WTC11 (cell line): ENCODE measurements around the gene MYOZ3. TPM values are rescaled to one million over a fixed set of nuclear protein-coding genes. Genes with fewer than 3 reads are reported as not detected.

Experiments used
- ATAC-seq: fragments of 200-7000 bp; cut with Tn5 transposase; 2 replicates; pipeline ENCODE4 v1.10.0; 2021; ENCODE audit warnings: mild to moderate bottlenecking, moderate library complexity
- CTCF ChIA-PET: fragments of 300-600 bp; sonication (Branson Sonifier 250); formaldehyde crosslinking; loops from one replicate; lab custom pipeline; 2021; ENCODE audit warnings: antibody characterized with exemption; lab: Charles Lee
- POLR2A ChIA-PET: fragments of 350-600 bp; sonication (Branson Sonifier 250); formaldehyde crosslinking; loops from one replicate; lab custom pipeline; 2021; ENCODE audit warnings: antibody characterized with exemption; lab: Charles Lee
- DNase-seq: peaks from one replicate; pipeline ENCODE4 v3.0.0; 2021; ENCODE audit warnings: low spot score
- H3K27ac Mint-ChIP-seq: 2 replicates; pipeline ENCODE4 v1.8.0; 2021; ENCODE audit warnings: mixed read lengths
- H3K27me3 Mint-ChIP-seq: 2 replicates; pipeline ENCODE4 v1.8.0; 2021; ENCODE audit warnings: low read depth, mild to moderate bottlenecking, moderate library complexity, mixed read lengths
- H3K36me3 Mint-ChIP-seq: 2 replicates; pipeline ENCODE4 v1.8.0; 2021; ENCODE audit warnings: mixed read lengths
- H3K4me1 Mint-ChIP-seq: 2 replicates; pipeline ENCODE4 v1.8.0; 2022; ENCODE audit warnings: mixed read lengths
- H3K4me3 Mint-ChIP-seq: 2 replicates; pipeline ENCODE4 v1.8.0; 2021; ENCODE audit warnings: mild to moderate bottlenecking, moderate library complexity, mixed read lengths
- H3K9me3 Mint-ChIP-seq: 2 replicates; pipeline ENCODE4 v1.8.0; 2021; ENCODE audit warnings: mixed read lengths
- ATF1 ChIP-seq: sonication (generic); formaldehyde crosslinking; IDR thresholded peaks from 2 replicates; pipeline ENCODE4 v1.8.1; 2023; ENCODE audit warnings: mild to moderate bottlenecking, moderate library complexity, missing genetic modification reagents
- CBFB ChIP-seq: sonication (generic); formaldehyde crosslinking; IDR thresholded peaks from 2 replicates; pipeline ENCODE4 v1.8.1; 2022; ENCODE audit warnings: mild to moderate bottlenecking, low read depth, missing genetic modification reagents
- CREM ChIP-seq: sonication (generic); formaldehyde crosslinking; IDR thresholded peaks from 2 replicates; pipeline ENCODE4 v1.8.1; 2022; ENCODE audit warnings: mild to moderate bottlenecking, missing genetic modification reagents, moderate library complexity
- ELF4 ChIP-seq: sonication (generic); formaldehyde crosslinking; IDR thresholded peaks from 2 replicates; pipeline ENCODE4 v1.8.1; 2022; ENCODE audit warnings: low read depth, mild to moderate bottlenecking, moderate library complexity, missing genetic modification reagents
- ETV6 ChIP-seq: sonication (generic); formaldehyde crosslinking; IDR thresholded peaks from 2 replicates; pipeline ENCODE4 v1.8.1; 2022; ENCODE audit warnings: mild to moderate bottlenecking, missing genetic modification reagents
- FOXJ3 ChIP-seq: sonication (generic); formaldehyde crosslinking; IDR thresholded peaks from 2 replicates; pipeline ENCODE4 v1.9.0; 2021; ENCODE audit warnings: missing genetic modification reagents, mild to moderate bottlenecking, borderline replicate concordance
- FOXP1 ChIP-seq: sonication (generic); formaldehyde crosslinking; IDR thresholded peaks from 2 replicates; pipeline ENCODE4 v1.8.0; 2022; ENCODE audit warnings: missing genetic modification reagents, mild to moderate bottlenecking, moderate library complexity, borderline replicate concordance
- IRF2 ChIP-seq: sonication (generic); formaldehyde crosslinking; IDR thresholded peaks from 2 replicates; pipeline ENCODE4 v1.8.0; 2022; ENCODE audit warnings: low read depth, missing genetic modification reagents, borderline replicate concordance
- OVOL2 ChIP-seq: fragments of 250-450 bp; sonication (Bioruptor Pico); IDR thresholded peaks from 2 replicates; pipeline ENCODE4 v1.9.0; 2021; ENCODE audit warnings: mild to moderate bottlenecking, borderline replicate concordance
- PRRX2 ChIP-seq: fragments of 250-450 bp; sonication (Bioruptor Pico); IDR thresholded peaks from 2 replicates; pipeline ENCODE4 v1.8.0; 2021; ENCODE audit warnings: mild to moderate bottlenecking
- RELA ChIP-seq: sonication (generic); formaldehyde crosslinking; IDR thresholded peaks from 2 replicates; pipeline ENCODE4 v1.8.1; 2022; ENCODE audit warnings: missing genetic modification reagents, mild to moderate bottlenecking, borderline replicate concordance
- SMAD3 ChIP-seq: sonication (generic); formaldehyde crosslinking; IDR thresholded peaks from 2 replicates; pipeline ENCODE4 v1.8.0; 2022; ENCODE audit warnings: missing genetic modification reagents, mild to moderate bottlenecking, borderline replicate concordance
- SMAD4 ChIP-seq: sonication (generic); formaldehyde crosslinking; IDR thresholded peaks from 2 replicates; pipeline ENCODE4 v1.8.0; 2022; ENCODE audit warnings: mild to moderate bottlenecking, missing genetic modification reagents
- SOX15 ChIP-seq: fragments of 250-450 bp; sonication (Bioruptor Pico); IDR thresholded peaks from 2 replicates; pipeline ENCODE4 v1.9.0; 2021; ENCODE audit warnings: mild to moderate bottlenecking
- ZNF263 ChIP-seq: sonication (generic); formaldehyde crosslinking; IDR thresholded peaks from 2 replicates; pipeline ENCODE4 v1.8.1; 2022; ENCODE audit warnings: low read depth, mild to moderate bottlenecking, moderate library complexity, missing genetic modification reagents
- ZNF671 ChIP-seq: fragments of 250-450 bp; sonication (Bioruptor Pico); IDR thresholded peaks from 2 replicates; pipeline ENCODE4 v1.8.0; 2021; ENCODE audit warnings: mild to moderate bottlenecking
- total RNA-seq: library from RNA; stranded (reverse); gene quantifications from 3 replicates; pipeline ENCODE4 v1.2.3, GENCODE V29; 2021
- TF ChIP-seq, protein P1 (sequence below): sonication (generic); formaldehyde crosslinking; conservative IDR thresholded peaks from 2 replicates; pipeline ENCODE4 v1.8.1; 2022; ENCODE audit warnings: mild to moderate bottlenecking, missing genetic modification reagents
- TF ChIP-seq, protein P2 (sequence below): fragments of 200-600 bp; IDR thresholded peaks from 2 replicates; pipeline ENCODE4 v1.8.0; 2022; ENCODE audit warnings: antibody characterized with exemption
- TF ChIP-seq, protein P3 (sequence below): sonication (generic); formaldehyde crosslinking; IDR thresholded peaks from 2 replicates; pipeline ENCODE4 v1.8.1; 2023; ENCODE audit warnings: mild to moderate bottlenecking, moderate library complexity, missing genetic modification reagents
- TF ChIP-seq, protein P4 (sequence below): sonication (generic); formaldehyde crosslinking; IDR thresholded peaks from 2 replicates; pipeline ENCODE4 v1.8.0; 2022; ENCODE audit warnings: missing genetic modification reagents
- TF ChIP-seq, protein P5 (sequence below): sonication (generic); formaldehyde crosslinking; IDR thresholded peaks from 2 replicates; pipeline ENCODE4 v1.8.1; 2023; ENCODE audit warnings: mild to moderate bottlenecking, missing genetic modification reagents, moderate library complexity
- TF ChIP-seq, protein P6 (sequence below): sonication (generic); formaldehyde crosslinking; IDR thresholded peaks from 2 replicates; pipeline ENCODE4 v1.8.0; 2023; ENCODE audit warnings: missing genetic modification reagents

The MYOZ3 gene
- total RNA-seq, 1 experiment from 2014 or later: 13.7 TPM

DNA sequence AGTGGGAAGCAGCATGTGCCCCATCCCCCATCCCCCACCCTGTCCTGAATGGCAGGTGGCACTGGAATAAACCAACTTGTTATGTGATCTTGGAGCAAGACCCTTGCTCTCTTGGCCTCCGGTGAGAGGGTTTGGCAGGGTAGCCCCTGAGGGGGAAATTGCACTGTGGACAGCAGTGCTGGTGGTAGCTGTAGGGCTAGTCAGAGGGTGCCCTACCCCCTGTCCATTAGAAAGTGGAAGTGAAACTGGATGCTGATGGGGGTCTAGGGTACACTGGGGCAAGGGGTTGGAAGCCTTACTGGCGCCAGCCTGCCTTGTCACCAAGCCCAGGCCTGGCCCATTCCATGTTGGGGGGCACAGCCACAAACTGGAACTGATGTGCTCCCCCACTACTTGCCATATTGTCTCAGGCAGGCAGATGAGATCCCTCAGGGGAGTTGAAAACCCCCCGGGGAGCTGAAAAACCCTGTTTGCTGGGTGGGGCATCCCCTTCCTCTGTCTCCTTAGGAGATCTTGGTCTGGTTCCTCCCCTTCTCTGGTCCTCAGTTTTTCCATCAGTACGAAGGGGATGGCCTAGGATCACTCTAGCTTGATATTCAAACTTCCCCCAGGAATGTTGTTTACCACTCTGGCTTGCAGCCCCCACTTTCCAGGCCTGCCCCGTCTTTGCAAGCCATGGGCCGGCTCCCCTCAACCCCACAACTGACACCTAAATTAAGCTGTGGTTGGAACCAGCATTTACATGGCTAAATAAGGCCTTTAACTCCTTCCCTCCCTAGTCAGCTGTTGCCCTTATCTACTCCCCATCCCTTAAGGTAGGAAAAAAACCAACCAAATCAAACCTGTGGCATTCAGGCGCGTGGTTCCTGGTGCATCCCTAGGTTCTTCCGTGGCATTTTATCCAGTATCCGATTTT, 35.0 kb upstream of the MYOZ3 start:
- CTCF ChIA-PET: interaction anchor here (1.1 to 2.3 kb wide), 2 partner anchors 12 to 81 kb away, joined by 3 to 10 read pairs; no protein-coding TSS in a partner anchor
- DNase-seq: no peak
- H3K27me3 Mint-ChIP-seq: peaks cover 31% of the 10 kb centered on the region
- no peak overlapping the region for H3K4me3 Mint-ChIP-seq
- no peaks in the 10 kb centered on the region for H3K36me3 Mint-ChIP-seq
- TF ChIP-seq, protein P1, sequence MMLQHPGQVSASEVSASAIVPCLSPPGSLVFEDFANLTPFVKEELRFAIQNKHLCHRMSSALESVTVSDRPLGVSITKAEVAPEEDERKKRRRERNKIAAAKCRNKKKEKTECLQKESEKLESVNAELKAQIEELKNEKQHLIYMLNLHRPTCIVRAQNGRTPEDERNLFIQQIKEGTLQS: no peak
- TF ChIP-seq IRF2 (CRISPR knock-in tag) (no peak), ETV6 (CRISPR knock-in tag) (no peak), ELF4 (CRISPR knock-in tag) (no peak), PRRX2 (CRISPR knock-in tag) (no peak), ZNF263 (CRISPR knock-in tag) (no peak), SOX15 (no peak), SMAD4 (CRISPR knock-in tag) (no peak), FOXJ3 (CRISPR knock-in tag) (no peak), CREM (CRISPR knock-in tag) (no peak)
- TF ChIP-seq, protein P2, sequence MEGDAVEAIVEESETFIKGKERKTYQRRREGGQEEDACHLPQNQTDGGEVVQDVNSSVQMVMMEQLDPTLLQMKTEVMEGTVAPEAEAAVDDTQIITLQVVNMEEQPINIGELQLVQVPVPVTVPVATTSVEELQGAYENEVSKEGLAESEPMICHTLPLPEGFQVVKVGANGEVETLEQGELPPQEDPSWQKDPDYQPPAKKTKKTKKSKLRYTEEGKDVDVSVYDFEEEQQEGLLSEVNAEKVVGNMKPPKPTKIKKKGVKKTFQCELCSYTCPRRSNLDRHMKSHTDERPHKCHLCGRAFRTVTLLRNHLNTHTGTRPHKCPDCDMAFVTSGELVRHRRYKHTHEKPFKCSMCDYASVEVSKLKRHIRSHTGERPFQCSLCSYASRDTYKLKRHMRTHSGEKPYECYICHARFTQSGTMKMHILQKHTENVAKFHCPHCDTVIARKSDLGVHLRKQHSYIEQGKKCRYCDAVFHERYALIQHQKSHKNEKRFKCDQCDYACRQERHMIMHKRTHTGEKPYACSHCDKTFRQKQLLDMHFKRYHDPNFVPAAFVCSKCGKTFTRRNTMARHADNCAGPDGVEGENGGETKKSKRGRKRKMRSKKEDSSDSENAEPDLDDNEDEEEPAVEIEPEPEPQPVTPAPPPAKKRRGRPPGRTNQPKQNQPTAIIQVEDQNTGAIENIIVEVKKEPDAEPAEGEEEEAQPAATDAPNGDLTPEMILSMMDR: no peak
- TF ChIP-seq, protein P3, sequence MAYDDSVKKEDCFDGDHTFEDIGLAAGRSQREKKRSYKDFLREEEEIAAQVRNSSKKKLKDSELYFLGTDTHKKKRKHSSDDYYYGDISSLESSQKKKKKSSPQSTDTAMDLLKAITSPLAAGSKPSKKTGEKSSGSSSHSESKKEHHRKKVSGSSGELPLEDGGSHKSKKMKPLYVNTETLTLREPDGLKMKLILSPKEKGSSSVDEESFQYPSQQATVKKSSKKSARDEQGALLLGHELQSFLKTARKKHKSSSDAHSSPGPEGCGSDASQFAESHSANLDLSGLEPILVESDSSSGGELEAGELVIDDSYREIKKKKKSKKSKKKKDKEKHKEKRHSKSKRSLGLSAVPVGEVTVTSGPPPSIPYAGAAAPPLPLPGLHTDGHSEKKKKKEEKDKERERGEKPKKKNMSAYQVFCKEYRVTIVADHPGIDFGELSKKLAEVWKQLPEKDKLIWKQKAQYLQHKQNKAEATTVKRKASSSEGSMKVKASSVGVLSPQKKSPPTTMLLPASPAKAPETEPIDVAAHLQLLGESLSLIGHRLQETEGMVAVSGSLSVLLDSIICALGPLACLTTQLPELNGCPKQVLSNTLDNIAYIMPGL: no peak
- TF ChIP-seq, protein P4, sequence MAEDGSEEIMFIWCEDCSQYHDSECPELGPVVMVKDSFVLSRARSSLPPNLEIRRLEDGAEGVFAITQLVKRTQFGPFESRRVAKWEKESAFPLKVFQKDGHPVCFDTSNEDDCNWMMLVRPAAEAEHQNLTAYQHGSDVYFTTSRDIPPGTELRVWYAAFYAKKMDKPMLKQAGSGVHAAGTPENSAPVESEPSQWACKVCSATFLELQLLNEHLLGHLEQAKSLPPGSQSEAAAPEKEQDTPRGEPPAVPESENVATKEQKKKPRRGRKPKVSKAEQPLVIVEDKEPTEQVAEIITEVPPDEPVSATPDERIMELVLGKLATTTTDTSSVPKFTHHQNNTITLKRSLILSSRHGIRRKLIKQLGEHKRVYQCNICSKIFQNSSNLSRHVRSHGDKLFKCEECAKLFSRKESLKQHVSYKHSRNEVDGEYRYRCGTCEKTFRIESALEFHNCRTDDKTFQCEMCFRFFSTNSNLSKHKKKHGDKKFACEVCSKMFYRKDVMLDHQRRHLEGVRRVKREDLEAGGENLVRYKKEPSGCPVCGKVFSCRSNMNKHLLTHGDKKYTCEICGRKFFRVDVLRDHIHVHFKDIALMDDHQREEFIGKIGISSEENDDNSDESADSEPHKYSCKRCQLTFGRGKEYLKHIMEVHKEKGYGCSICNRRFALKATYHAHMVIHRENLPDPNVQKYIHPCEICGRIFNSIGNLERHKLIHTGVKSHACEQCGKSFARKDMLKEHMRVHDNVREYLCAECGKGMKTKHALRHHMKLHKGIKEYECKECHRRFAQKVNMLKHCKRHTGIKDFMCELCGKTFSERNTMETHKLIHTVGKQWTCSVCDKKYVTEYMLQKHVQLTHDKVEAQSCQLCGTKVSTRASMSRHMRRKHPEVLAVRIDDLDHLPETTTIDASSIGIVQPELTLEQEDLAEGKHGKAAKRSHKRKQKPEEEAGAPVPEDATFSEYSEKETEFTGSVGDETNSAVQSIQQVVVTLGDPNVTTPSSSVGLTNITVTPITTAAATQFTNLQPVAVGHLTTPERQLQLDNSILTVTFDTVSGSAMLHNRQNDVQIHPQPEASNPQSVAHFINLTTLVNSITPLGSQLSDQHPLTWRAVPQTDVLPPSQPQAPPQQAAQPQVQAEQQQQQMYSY (CRISPR knock-in tag): no peak
- TF ChIP-seq, protein P5, sequence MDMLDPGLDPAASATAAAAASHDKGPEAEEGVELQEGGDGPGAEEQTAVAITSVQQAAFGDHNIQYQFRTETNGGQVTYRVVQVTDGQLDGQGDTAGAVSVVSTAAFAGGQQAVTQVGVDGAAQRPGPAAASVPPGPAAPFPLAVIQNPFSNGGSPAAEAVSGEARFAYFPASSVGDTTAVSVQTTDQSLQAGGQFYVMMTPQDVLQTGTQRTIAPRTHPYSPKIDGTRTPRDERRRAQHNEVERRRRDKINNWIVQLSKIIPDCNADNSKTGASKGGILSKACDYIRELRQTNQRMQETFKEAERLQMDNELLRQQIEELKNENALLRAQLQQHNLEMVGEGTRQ (CRISPR knock-in tag): no peak
- peaks cover 7% of the 10 kb centered on the region for H3K4me1 Mint-ChIP-seq
- POLR2A ChIA-PET: no interaction called here
- H3K9me3 Mint-ChIP-seq: no peaks in the 10 kb centered on the region
- ATAC-seq: no peak
- H3K27ac Mint-ChIP-seq: no peak overlapping the region

DNA sequence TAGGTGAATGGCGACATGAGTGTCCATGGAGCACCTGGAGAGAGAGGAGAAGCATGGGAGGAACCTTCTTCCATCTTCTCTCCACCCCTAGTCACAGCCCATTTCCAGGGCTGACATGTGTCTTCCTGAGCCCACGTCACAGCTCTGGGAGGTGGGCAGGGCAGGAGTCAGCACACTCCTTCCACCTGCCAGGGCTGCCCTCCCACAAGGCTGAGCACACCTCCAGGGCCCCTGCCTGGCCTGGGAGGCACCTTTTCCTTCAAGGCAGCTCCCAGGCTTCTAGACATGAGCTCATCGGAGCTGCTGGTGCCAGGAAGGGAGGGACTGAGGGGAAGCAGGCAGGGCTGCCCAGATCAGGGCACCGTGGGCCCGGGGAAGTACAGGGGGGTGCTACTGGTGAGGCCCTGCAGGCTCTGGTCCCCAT, 34.2 kb upstream of the MYOZ3 start:
- POLR2A ChIA-PET: no interaction called here

More for the DNA sequence above, 34.2 kb upstream of the MYOZ3 start:
- H3K36me3 Mint-ChIP-seq: no peaks in the 10 kb centered on the region
- H3K27ac Mint-ChIP-seq: no peak overlapping the region
- no peak overlapping the region for H3K4me3 Mint-ChIP-seq
- CTCF ChIA-PET: interaction anchor here (2.3 kb wide), 1 partner anchor 12 kb away, joined by 10 read pairs; no protein-coding TSS in a partner anchor
- no peak for ATAC-seq
- no peak for DNase-seq
- no peak for TF ChIP-seq RELA
- no peak for TF ChIP-seq ATF1 (CRISPR knock-in tag)
- no peak for TF ChIP-seq CBFB
- TF ChIP-seq, protein P6, sequence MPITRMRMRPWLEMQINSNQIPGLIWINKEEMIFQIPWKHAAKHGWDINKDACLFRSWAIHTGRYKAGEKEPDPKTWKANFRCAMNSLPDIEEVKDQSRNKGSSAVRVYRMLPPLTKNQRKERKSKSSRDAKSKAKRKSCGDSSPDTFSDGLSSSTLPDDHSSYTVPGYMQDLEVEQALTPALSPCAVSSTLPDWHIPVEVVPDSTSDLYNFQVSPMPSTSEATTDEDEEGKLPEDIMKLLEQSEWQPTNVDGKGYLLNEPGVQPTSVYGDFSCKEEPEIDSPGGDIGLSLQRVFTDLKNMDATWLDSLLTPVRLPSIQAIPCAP: no peak
- TF ChIP-seq ETV6 (CRISPR knock-in tag): no peak
- no peak for TF ChIP-seq FOXP1
- TF ChIP-seq SMAD3 (CRISPR knock-in tag): no peak
- TF ChIP-seq, protein P3: no peak
- TF ChIP-seq OVOL2 (CRISPR knock-in tag): no peak
- no peak for TF ChIP-seq ZNF263 (CRISPR knock-in tag)
- no peak for TF ChIP-seq ZNF671 (CRISPR knock-in tag)
- peaks cover 31% of the 10 kb centered on the region for H3K27me3 Mint-ChIP-seq
- no peaks in the 10 kb centered on the region for H3K9me3 Mint-ChIP-seq
- H3K4me1 Mint-ChIP-seq: peaks cover 7% of the 10 kb centered on the region
